Measurements from ENCODE around the gene VGF.

GRCh38 chr7:101128040-101128834 is 37.1 kb downstream of the VGF start:
- TF ChIP-seq CTCF (tag by site-specific recombination; IDR thresholded peaks at IDR 0.05) (no peak), ZNF707 (tag by site-specific recombination; IDR thresholded peaks at IDR 0.05) (no peak), ATF2 (tag by site-specific recombination; IDR thresholded peaks at IDR 0.05; ENCODE audit: low read depth) (no peak), ZXDB (tag by site-specific recombination; IDR thresholded peaks at IDR 0.05) (no peak), ZBTB17 (tag by site-specific recombination; IDR thresholded peaks at IDR 0.05) (no peak), OVOL3 (tag by site-specific recombination; IDR thresholded peaks at IDR 0.05) (no peak), ZNF510 (tag by site-specific recombination; IDR thresholded peaks at IDR 0.05; ENCODE audit: insufficient replicate concordance) (no peak), ZSCAN30 (tag by site-specific recombination; IDR thresholded peaks at IDR 0.05) (no peak), ZNF10 (tag by site-specific recombination; IDR thresholded peaks at IDR 0.05) (no peak), ZNF23 (tag by site-specific recombination; IDR thresholded peaks at IDR 0.05; ENCODE audit: borderline replicate concordance) (no peak), ZNF776 (tag by site-specific recombination; IDR thresholded peaks at IDR 0.05; ENCODE audit: borderline replicate concordance) (no peak)

Data from HEK293 (cell line).